Measurements from ENCODE around the gene CSKMT.
A peak's percentile ranks its signal among the peaks of the same experiment; 100 is the strongest.
"Not testable (repeated sequence)": the region's sequence is repeated elsewhere in the genome, so short reads cannot be mapped to it uniquely, and the experiment has no call there.

Gene CSKMT

DNA sequence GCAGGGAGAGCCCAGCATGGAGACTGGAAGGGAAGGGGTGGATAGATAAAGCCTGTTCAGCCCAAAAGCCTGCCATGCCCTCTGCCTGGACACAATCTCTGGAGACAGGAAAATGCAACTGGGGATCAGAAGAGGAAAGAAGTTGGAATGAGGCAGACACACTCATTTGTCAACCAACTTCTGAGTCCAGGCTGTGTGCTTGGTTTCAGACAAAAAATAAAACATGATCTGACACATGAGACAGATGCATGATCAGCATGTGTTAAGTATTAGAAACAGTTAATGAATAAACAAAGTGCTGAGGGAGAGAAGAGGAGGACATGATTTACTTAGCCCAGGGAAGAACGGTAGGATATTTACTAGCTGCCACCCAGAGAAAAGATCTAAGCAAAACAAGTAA lies 23.4 kb downstream of the CSKMT start:
- DNase-seq (ENCODE audit: low spot score in 2 of 2) (no peak), ATAC-seq (ENCODE audit: low read depth) (no peak)
- Mint-ChIP-seq H3K27ac (no peak overlapping the region), H3K4me1 (no peaks in the 10 kb centered on the region), H3K9me3 (no peaks in the 10 kb centered on the region), H3K4me3 (no peak overlapping the region), H3K27me3 (peaks cover 3% of the 10 kb centered on the region), H3K36me3 (peaks cover 11% of the 10 kb centered on the region)

DNA sequence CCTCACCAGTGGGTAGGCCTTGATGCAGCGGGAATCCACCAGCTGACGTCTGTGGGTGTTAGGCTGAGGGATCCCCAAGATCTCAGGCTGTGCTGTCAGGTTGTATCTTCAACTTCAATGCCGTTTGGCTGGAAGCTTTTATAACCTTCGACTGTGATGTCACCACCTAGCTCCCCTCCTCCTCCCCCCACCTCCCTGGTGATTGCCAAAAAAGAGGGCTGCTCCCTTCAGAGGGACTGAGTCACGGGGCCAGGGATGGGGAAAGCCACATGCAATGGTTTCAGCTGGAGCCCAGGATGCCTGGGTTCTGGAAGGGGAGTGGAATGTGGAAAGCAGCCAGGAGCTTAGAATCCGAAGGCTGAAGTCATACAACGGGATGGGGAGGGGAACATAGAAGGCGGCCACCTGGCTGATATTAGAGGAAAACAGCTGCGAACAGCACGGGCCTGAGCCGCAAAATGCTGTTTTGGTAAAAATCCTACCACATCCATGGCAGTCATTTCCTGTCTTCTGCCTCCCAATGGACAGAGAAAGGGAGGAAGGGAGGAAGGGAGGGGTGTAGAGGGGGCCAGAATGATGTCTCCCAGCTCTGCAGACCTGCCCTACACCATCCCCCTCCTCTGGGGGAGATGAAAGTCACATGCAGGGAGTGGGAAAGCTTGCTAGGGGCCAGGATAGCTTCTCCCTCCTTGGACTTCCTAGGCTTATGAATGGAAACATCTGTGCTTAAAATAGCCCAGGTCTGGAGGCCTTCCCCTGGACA lies 24.5 kb downstream of the CSKMT start, which contains the start of gene LRRN4CL:
LRRN4CL (minus strand) TSS at position 110 of the 763 bp plus-strand sequence. CDS start 1,022 bp downstream, outside the sequence.
- no peak within 1 kb of the TSS for H3K4me3 Mint-ChIP-seq
- no peak within 1 kb of the TSS for H3K27ac Mint-ChIP-seq
- DNase-seq (ENCODE audit: low spot score in 2 of 2), result no peak
- H3K27me3 Mint-ChIP-seq, result peaks cover 3% of the 10 kb centered on the region
- peaks cover 11% of the 10 kb centered on the region for H3K36me3 Mint-ChIP-seq
- H3K4me1 Mint-ChIP-seq, result peaks cover 1% of the 10 kb centered on the region
- no peaks in the 10 kb centered on the region for H3K9me3 Mint-ChIP-seq
- ATAC-seq (ENCODE audit: low read depth), result no peak

DNA sequence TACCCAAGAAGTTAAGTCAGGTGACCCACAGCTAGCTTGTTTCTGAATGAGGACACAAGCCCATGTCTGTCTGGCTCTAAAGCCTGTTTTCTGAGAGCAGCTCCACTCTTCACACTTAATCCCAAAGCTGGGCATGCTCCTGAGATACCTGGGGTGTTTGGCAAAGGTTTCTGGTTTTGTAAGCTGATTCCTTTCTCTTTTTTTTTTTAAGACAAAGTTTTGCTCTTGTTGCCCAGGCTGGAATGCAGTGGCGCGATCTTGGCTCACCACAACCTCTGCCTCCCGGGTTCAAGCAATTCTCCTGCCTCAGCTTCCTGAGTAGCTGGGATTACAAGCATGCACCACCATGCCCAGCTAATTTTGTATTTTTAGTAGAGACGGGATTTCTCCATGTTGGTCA lies 28.5 kb downstream of the CSKMT start:
- DNase-seq (ENCODE audit: low spot score in 2 of 2); H3K27me3 Mint-ChIP-seq; ATAC-seq (ENCODE audit: low read depth); H3K4me3 Mint-ChIP-seq; H3K9me3 Mint-ChIP-seq; H3K27ac Mint-ChIP-seq; H3K4me1 Mint-ChIP-seq: not testable (repeated sequence)
- peaks cover 14% of the 10 kb centered on the region for H3K36me3 Mint-ChIP-seq

DNA sequence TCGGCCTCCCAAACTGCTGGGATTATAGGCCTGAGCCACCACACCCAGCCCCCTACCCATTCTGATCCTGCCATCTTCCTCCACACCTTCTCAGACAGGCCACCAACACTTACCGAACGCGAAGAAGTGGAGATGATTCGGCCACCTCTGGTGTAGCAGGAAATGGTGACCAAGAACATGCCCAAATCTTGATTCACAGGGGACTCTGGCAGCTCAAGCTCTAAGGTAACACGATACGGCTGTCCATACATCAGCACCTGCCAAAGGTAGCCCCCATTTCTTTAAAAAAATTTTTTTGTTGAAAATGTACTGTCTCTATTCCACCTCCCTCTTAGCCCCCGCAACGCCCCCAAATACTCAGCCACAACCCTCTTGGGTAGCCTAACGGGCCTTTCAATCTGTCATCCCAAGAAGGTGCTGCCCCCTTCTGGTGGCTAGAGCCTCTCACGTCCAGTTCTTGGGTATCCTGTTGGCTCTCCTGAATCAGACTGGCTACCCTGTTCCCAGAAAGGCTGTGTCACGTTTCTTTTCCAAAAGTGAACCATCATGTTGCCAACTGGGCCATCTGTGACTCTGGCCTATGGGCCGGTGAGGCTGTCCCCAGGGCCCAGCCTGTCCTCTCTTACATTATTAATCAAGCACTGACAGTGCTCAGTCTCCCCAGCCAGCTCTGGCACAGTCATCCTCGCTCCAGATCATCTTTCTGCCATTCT lies 29.5 kb downstream of the CSKMT start:
- Mint-ChIP-seq H3K27me3 (no peaks in the 10 kb centered on the region), H3K9me3 (no peaks in the 10 kb centered on the region), H3K4me3 (no peak overlapping the region), H3K4me1 (peaks cover 8% of the 10 kb centered on the region), H3K36me3 (peaks cover 14% of the 10 kb centered on the region), H3K27ac (no peak overlapping the region)
- ATAC-seq (ENCODE audit: low read depth) (peak; percentile 96), DNase-seq (ENCODE audit: low spot score in 2 of 2) (peak; percentile 71 to 79)

GRCh38 chr11:62702246-62702645 lies 37.1 kb downstream of the CSKMT start:
- DNase-seq (ENCODE audit: low spot score in 2 of 2), result no peak
- Mint-ChIP-seq H3K4me3 (no peak overlapping the region), H3K9me3 (no peaks in the 10 kb centered on the region), H3K4me1 (peaks cover 17% of the 10 kb centered on the region), H3K27me3 (no peaks in the 10 kb centered on the region), H3K27ac (no peak overlapping the region), H3K36me3 (peaks cover 2% of the 10 kb centered on the region)
- ATAC-seq (ENCODE audit: low read depth), result no peak

DNA sequence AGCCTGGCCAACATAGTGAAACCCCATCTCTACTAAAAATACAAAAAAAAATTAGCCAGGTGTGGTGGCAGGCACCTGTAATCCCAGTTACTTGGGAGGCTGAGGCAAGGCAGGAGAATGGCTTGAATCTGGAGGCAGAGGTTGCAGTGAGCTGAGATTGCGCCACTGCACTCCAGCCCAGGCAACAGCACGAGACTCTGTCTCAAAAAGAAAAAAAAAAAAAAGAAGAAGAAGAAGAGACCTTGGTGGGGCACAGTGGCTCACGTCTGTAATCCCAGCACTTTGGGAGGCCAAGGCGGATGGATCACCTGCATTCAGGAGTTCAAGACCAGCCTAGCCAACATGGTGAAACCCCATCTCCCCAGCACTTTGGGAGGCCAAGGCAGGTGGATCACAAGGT lies 38.8 kb downstream of the CSKMT start:
- ATAC-seq (ENCODE audit: low read depth); H3K27me3 Mint-ChIP-seq; H3K4me3 Mint-ChIP-seq: not testable (repeated sequence)

GRCh38 chr11:62705413-62705812 lies 40.3 kb downstream of the CSKMT start:
- ATAC-seq (ENCODE audit: low read depth) (no peak), DNase-seq (ENCODE audit: low spot score in 2 of 2) (no peak)
- H3K27me3 Mint-ChIP-seq, result no peaks in the 10 kb centered on the region
- no peaks in the 10 kb centered on the region for H3K36me3 Mint-ChIP-seq
- H3K4me3 Mint-ChIP-seq, result peak overlapping the region; percentile 96
- peaks cover 31% of the 10 kb centered on the region for H3K4me1 Mint-ChIP-seq
- H3K9me3 Mint-ChIP-seq, result no peaks in the 10 kb centered on the region
- H3K27ac Mint-ChIP-seq, result peak overlapping the region; percentile 95

More for the DNA sequence above, 38.8 kb downstream of the CSKMT start:
- H3K9me3 Mint-ChIP-seq; DNase-seq (ENCODE audit: low spot score in 2 of 2); H3K27ac Mint-ChIP-seq; H3K36me3 Mint-ChIP-seq: not testable (repeated sequence)
- peaks cover 30% of the 10 kb centered on the region for H3K4me1 Mint-ChIP-seq

GRCh38 chr11:62705880-62706849 lies 41.1 kb downstream of the CSKMT start:
- H3K27me3 Mint-ChIP-seq, result no peaks in the 10 kb centered on the region
- DNase-seq (ENCODE audit: low spot score in 2 of 2), result peak; percentile 89 to 91
- peaks cover 31% of the 10 kb centered on the region for H3K4me1 Mint-ChIP-seq
- H3K9me3 Mint-ChIP-seq, result no peaks in the 10 kb centered on the region
- H3K4me3 Mint-ChIP-seq, result peak overlapping the region; percentile 96
- H3K36me3 Mint-ChIP-seq, result no peaks in the 10 kb centered on the region
- H3K27ac Mint-ChIP-seq, result peak overlapping the region; percentile 95
- peak; percentile 70 for ATAC-seq (ENCODE audit: low read depth)

- no peak for ATAC-seq (ENCODE audit: low read depth)
- Mint-ChIP-seq H3K4me3 (peak overlapping the region; percentile 96), H3K27me3 (no peaks in the 10 kb centered on the region), H3K9me3 (no peaks in the 10 kb centered on the region), H3K36me3 (no peaks in the 10 kb centered on the region), H3K4me1 (peaks cover 31% of the 10 kb centered on the region), H3K27ac (peak overlapping the region; percentile 95)
- no peak for DNase-seq (ENCODE audit: low spot score in 2 of 2)
Observed at GRCh38 chr11:62706850-62707247, 41.7 kb downstream of the CSKMT start.

DNA sequence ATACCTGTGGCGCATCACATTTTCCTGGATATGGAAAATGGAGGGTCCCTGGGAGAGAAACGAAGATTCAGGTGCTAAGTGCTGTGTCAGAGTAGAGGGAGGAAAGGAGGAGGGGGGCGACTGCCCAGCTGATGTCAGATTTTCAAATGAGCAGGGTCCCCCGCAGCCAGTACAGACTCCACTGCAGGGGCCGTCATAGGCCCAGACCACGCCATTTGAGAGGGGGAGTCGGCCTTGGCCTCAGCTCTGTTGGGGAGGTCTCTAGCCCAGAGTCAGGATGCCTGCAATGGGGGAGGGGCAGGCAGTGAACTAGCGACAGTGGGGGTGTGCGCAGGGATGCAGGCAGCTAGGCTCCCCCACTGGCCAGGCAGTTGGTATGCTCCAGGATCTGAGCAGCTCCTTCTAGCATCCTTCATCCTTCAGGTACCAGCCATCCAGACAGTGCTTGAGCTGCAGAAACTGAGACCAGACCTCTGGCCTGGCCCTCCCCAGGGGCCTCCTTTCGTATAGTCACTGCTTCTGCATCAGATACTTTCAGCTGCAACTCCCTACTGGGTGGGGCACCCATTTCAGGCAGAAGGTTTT lies 42.3 kb downstream of the CSKMT start, which contains the start of the genes BSCL2 and GNG3:
BSCL2 (minus strand) TSS at position 148 of the 585 bp plus-strand sequence. CDS start 229 bp downstream, outside the sequence.
GNG3 (plus strand) TSS at position 400 of the 585 bp plus-strand sequence. CDS start 620 bp downstream, outside the sequence.
- no peaks in the 10 kb centered on the region for H3K9me3 Mint-ChIP-seq
- peaks cover 3% of the 10 kb centered on the region for H3K36me3 Mint-ChIP-seq
- peak within 1 kb of the TSS; percentile 95 for H3K27ac Mint-ChIP-seq
- H3K4me3 Mint-ChIP-seq, result peak within 1 kb of the TSS; percentile 96
- H3K27me3 Mint-ChIP-seq, result no peaks in the 10 kb centered on the region
- peaks cover 34% of the 10 kb centered on the region for H3K4me1 Mint-ChIP-seq
- ATAC-seq (ENCODE audit: low read depth), result no peak
- peak in 1 of 2 donors; percentile 27 for DNase-seq (ENCODE audit: low spot score in 2 of 2)

DNA sequence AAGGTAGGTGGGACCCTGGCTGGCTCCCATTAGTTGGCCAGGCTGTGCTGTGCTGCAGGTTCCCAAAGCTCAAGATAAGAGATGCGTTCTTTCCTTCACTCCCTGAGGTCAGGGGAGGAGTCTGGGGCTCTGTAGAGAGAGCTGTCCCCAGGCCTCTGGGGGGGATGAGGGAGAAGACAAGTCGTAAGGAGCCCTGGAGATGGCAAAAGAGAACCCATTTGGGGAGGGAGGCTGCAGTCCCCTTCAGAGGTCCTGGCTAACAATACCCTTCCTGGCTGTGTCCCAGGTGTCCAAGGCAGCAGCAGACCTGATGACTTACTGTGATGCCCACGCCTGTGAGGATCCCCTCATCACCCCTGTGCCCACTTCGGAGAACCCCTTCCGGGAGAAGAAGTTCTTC lies 43.3 kb downstream of the CSKMT start:
- ATAC-seq (ENCODE audit: low read depth), result no peak
- Mint-ChIP-seq H3K27ac (peak overlapping the region; percentile 93), H3K9me3 (no peaks in the 10 kb centered on the region), H3K4me3 (peak overlapping the region; percentile 89), H3K36me3 (peaks cover 5% of the 10 kb centered on the region), H3K27me3 (no peaks in the 10 kb centered on the region), H3K4me1 (peaks cover 36% of the 10 kb centered on the region)
- DNase-seq (ENCODE audit: low spot score in 2 of 2), result peak in 1 of 2 donors; percentile 22

- DNase-seq (ENCODE audit: low spot score in 2 of 2), result no peak
- peak overlapping the region; percentile 93 for H3K27ac Mint-ChIP-seq
- peaks cover 37% of the 10 kb centered on the region for H3K4me1 Mint-ChIP-seq
- H3K27me3 Mint-ChIP-seq, result no peaks in the 10 kb centered on the region
- H3K36me3 Mint-ChIP-seq, result peaks cover 7% of the 10 kb centered on the region
- no peaks in the 10 kb centered on the region for H3K9me3 Mint-ChIP-seq
- no peak for ATAC-seq (ENCODE audit: low read depth)
- peak overlapping the region; percentile 89 for H3K4me3 Mint-ChIP-seq
Observed at GRCh38 chr11:62708793-62709192, 43.7 kb downstream of the CSKMT start.
